GM12878 (cell line): Measurements from ENCODE around the gene SKAP1. TPM values are rescaled to one million over a fixed set of nuclear protein-coding genes. Genes with fewer than 3 reads are reported as not detected.

Experiments used
- ATAC-seq: fragments of 200-7000 bp; cut with Tn5 transposase; 3 replicates; pipeline ENCODE4 v1.9.1; 2020; ENCODE audit warnings: mild to moderate bottlenecking, moderate library complexity
- BruUV-seq: library from RNA; stranded (reverse); fragments of 400-500 nt; replicated peaks from 2 replicates; lab custom pipeline; 2021; lab: Mats Ljungman, UMichigan
- CTCF ChIA-PET: fragments of 300-600 bp; sonication (Branson Sonifier 250); formaldehyde crosslinking; extraction: SDS; loops from one replicate; lab custom pipeline; 2021; ENCODE audit warnings: inconsistent platforms; lab: Yijun Ruan, JAX
- POLR2A ChIA-PET: fragments of 350-600 bp; formaldehyde crosslinking; extraction: SDS; loops from one replicate; lab custom pipeline; 2021; ENCODE audit warnings: inconsistent platforms; lab: Charles Lee
- RAD21 ChIA-PET: fragments of 300-600 bp; sonication (Branson Sonifier 250); formaldehyde crosslinking; loops from one replicate; lab custom pipeline; 2023; ENCODE audit warnings: antibody characterized with exemption; ENCODE audit not compliant: unreplicated experiment; lab: Charles Lee
- SMC1A ChIA-PET: fragments of 300-600 bp; sonication (Branson Sonifier 250); formaldehyde crosslinking; loops from one replicate; lab custom pipeline; 2023; ENCODE audit not compliant: unreplicated experiment, uncharacterized antibody; lab: Charles Lee
- DNase-seq: peaks from one replicate; pipeline ENCODE4 v3.0.0-alpha.2; 2011; ENCODE audit warnings: low read depth, low spot score
- FAIRE-seq: peaks from 3 replicates; lab custom pipeline; 2011; peaks lifted over from hg19 to GRCh38; lab: Jason Lieb, UNC
- H2AFZ ChIP-seq: 2 replicates; pipeline ENCODE4 v1.6.0; 2011; ENCODE audit warnings: low read depth, low read length, control low read depth; ENCODE audit not compliant: control insufficient read depth
- H3K27ac ChIP-seq: 2 replicates; pipeline ENCODE4 v1.5.1; 2011; ENCODE audit warnings: control low read depth; ENCODE audit not compliant: control insufficient read depth, insufficient read depth
- H3K27me3 ChIP-seq, 2 experiments: replicated peaks in 1 of 2; 2 replicates each; pipeline versions ENCODE4 v1.6.0 to v1.6.1; 2011; ENCODE audit warnings: low read length in 1 of 2; ENCODE audit not compliant: control insufficient read depth in 2 of 2, insufficient read depth in 2 of 2
- H3K36me3 ChIP-seq, 2 experiments: 2 replicates each; pipeline ENCODE4 v1.5.1; 2011; ENCODE audit warnings: low read length in 1 of 2; ENCODE audit not compliant: control insufficient read depth in 2 of 2, insufficient read depth in 2 of 2
- H3K4me1 ChIP-seq: 2 replicates; pipeline ENCODE4 v1.6.1; 2011; ENCODE audit warnings: mild to moderate bottlenecking, low read length, moderate library complexity, mixed read lengths; ENCODE audit not compliant: control insufficient read depth, insufficient read depth
- H3K4me2 ChIP-seq: 2 replicates; pipeline ENCODE4 v1.6.0; 2011; ENCODE audit warnings: control low read depth; ENCODE audit not compliant: control insufficient read depth, insufficient read depth
- H3K4me3 ChIP-seq: fragments of 200-600 bp; sonication (generic); 2 replicates; pipeline ENCODE4 v1.5.1; 2016
- H3K79me2 ChIP-seq: 2 replicates; pipeline ENCODE4 v1.6.0; 2011; ENCODE audit warnings: low read length; ENCODE audit not compliant: control insufficient read depth, insufficient read depth
- H3K9ac ChIP-seq: 2 replicates; pipeline ENCODE4 v1.8.0; 2011; ENCODE audit warnings: low read length, control low read depth, mixed read lengths; ENCODE audit not compliant: control insufficient read depth, insufficient read depth
- H3K9me3 ChIP-seq: replicated peaks from 3 replicates; pipeline ENCODE4 v1.5.1; 2011; ENCODE audit warnings: mild to moderate bottlenecking, low read length; ENCODE audit not compliant: control insufficient read depth, insufficient read depth
- H4K20me1 ChIP-seq: 2 replicates; pipeline ENCODE4 v1.6.0; 2011; ENCODE audit not compliant: control insufficient read depth, insufficient read depth
- BCL11A ChIP-seq: IDR thresholded peaks from 2 replicates; pipeline ENCODE4 v1.6.1; 2011; ENCODE audit warnings: low read depth, low read length
- E2F8 ChIP-seq: fragments of 450-650 bp; IDR thresholded peaks from 2 replicates; pipeline ENCODE4 v1.6.1; 2018; ENCODE audit warnings: mild to moderate bottlenecking, low read depth, moderate library complexity; ENCODE audit not compliant: partially characterized antibody
- EZH2 ChIP-seq: IDR thresholded peaks from 2 replicates; pipeline ENCODE4 v1.6.1; 2012; ENCODE audit warnings: low read depth, mild to moderate bottlenecking, control low read depth, inconsistent platforms, low read length, borderline replicate concordance; ENCODE audit not compliant: control insufficient read depth
- SREBF1 ChIP-seq: IDR thresholded peaks from 2 replicates; pipeline ENCODE4 v1.6.1; 2012; ENCODE audit warnings: mild to moderate bottlenecking, low read length
- SRF ChIP-seq, 2 experiments: IDR thresholded peaks; 2 replicates each; pipeline ENCODE4 v1.6.1; 2011; ENCODE audit warnings: low read depth in 2 of 2, low read length in 2 of 2, mild to moderate bottlenecking in 1 of 2, moderate library complexity in 1 of 2
- TARDBP ChIP-seq: IDR thresholded peaks from 2 replicates; pipeline ENCODE4 v1.6.1; 2016; ENCODE audit warnings: borderline replicate concordance
- TBL1XR1 ChIP-seq: IDR thresholded peaks from 2 replicates; pipeline ENCODE4 v1.6.1; 2012; ENCODE audit warnings: low read depth, low read length, improper control_type of control experiment
- ZNF207 ChIP-seq: fragments of 450-650 bp; IDR thresholded peaks from 2 replicates; pipeline ENCODE4 v1.6.1; 2014; ENCODE audit warnings: antibody characterized with exemption, mild to moderate bottlenecking, borderline replicate concordance
- WGBS: methylation state at CpG from one replicate; pipeline ENCODE4 v1.1.6; 2016; ENCODE audit warnings: low lambda C conversion rate; ENCODE audit not compliant: insufficient replicate concordance, insufficient coverage; ENCODE audit errors: missing lambda C conversion rate; 5-methylcytosine and 5-hydroxymethylcytosine counted together
- in situ Hi-C: fragments of 300-500 bp; cut with MboI; formaldehyde crosslinking; loops from 9 replicates; pipeline ENCODE4 v1.14.3; 2018; ENCODE audit warnings: mixed read lengths
- intact Hi-C: fragments of 100-400 bp; cut with micrococcal nuclease; formaldehyde crosslinking; loops from one replicate; pipeline ENCODE4 v1.14.2; 2022; ENCODE audit not compliant: unreplicated experiment
- polyA plus RNA-seq, 11 experiments: library from polyadenylated mRNA; depleted of rRNA in 4 of 11; unstranded in 6 of 11; stranded (reverse) in 5 of 11; fragments of >200 nt; fragmentation: Nextera tagmentation in 4 of 11; fragmentation: Illumina TruSeq in 1 of 11; extraction: Ambion mirVana in 4 of 11; extraction: Trizol in 1 of 11; gene quantifications; 1 replicate in 1 of 11; 2 replicates in 10 of 11; pipeline versions ENCODE4 v1.2.1 to v1.2.3, GENCODE V29; 2011 to 2016; ENCODE audit warnings: inconsistent platforms in 2 of 11, missing spikeins in 2 of 11, low read depth in 1 of 11
- total RNA-seq, 4 experiments: library from RNA; depleted of rRNA in 3 of 4; stranded (reverse); fragments of >200 nt in 3 of 4; fragmentation: Illumina TruSeq in 1 of 4; extraction: Trizol in 1 of 4; gene quantifications; 2 replicates each; pipeline versions ENCODE4 v1.2.1 to v1.2.3, GENCODE V29; 2013 to 2021
- TF ChIP-seq, protein P1 (sequence below): fragments of 450-650 bp; IDR thresholded peaks from 2 replicates; pipeline ENCODE4 v1.6.1; 2016; ENCODE audit warnings: mild to moderate bottlenecking
- TF ChIP-seq, protein P2 (sequence below): IDR thresholded peaks from 2 replicates; pipeline ENCODE4 v1.6.1; 2011; ENCODE audit warnings: borderline replicate concordance, low read depth, mild to moderate bottlenecking, moderate library complexity, low read length; ENCODE audit not compliant: insufficient read depth, poor library complexity, severe bottlenecking
- TF ChIP-seq, protein P3 (sequence below): fragments of 450-650 bp; IDR thresholded peaks from 2 replicates; pipeline ENCODE4 v1.6.1; 2016; ENCODE audit warnings: mild to moderate bottlenecking

Gene SKAP1
- total and polyA plus RNA-seq, 10 of the 15 experiments (the other 5 are each of a cell fraction or from before 2014, with no cell fraction given): 17.1 to 97.6 (median 35.9) TPM

DNA sequence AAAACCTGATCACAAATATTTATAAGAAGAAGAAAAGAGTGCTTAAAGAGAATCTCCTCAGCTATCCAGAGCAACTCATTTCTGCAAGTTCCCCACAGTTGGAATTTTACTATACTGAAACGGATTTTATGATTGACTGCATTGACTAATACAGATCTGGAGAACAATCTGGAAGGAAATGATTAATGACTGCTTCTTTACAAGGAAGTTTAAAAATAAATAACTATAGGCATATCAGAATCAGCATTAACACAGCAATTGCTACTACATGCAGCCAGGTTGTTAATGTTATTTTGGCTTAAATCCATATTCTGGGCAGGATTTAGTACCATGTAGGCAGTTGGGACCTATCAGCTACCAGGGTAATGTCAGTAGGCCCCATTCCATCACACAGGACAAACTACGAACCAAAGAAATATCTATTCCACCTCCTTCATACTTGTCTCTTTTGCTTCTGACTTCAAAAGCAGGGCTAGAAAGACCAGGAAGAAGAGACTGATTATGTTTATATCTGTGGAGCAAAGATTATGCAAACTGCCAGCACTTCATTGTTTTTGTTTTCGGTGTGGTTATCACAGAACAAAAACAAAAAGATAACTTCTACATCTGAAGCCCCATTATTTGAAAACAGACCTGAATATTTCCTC, 3.9 kb downstream of the SKAP1 start:
- no TSS peak for BruUV-seq
- SMC1A ChIA-PET: interaction anchor here (1.0 to 4.7 kb wide), 8 partner anchors 9 to 34 kb away, joined by 3 to 31 read pairs (median 5); no protein-coding TSS in a partner anchor
- Histone ChIP-seq H3K79me2 (peaks cover 73% of the 10 kb centered on the region), H4K20me1 (no peaks in the 10 kb centered on the region), H3K4me3 (peak overlapping the region; percentile 94), H3K4me1 (peaks cover 8% of the 10 kb centered on the region), H3K4me2 (peak overlapping the region; percentile 96), H3K36me3 (no peaks in the 10 kb centered on the region; a peak in 1 of 4 replicates), H3K27me3 (no peaks in the 10 kb centered on the region), H3K9ac (peak overlapping the region; percentile 19; the same call in 1 of the 2 replicates), H2AFZ (peak overlapping the region; percentile 31; the same call in 1 of the 2 replicates), H3K27ac (peak overlapping the region; percentile 74), H3K9me3 (no peaks in the 10 kb centered on the region)
- RAD21 ChIA-PET: interaction anchor here (0.6 to 1.8 kb wide), 7 partner anchors 10 to 31 kb away, joined by 3 to 5 read pairs (median 3); no protein-coding TSS in a partner anchor
- intact Hi-C loops (no loop called here), in situ Hi-C loops (no loop called here)
- WGBS: 92% methylated on average over 3 of the region's 3 CpGs
- DNase-seq: no peak
- POLR2A ChIA-PET: interaction anchor here (0.6 to 2.6 kb wide), 3 partner anchors 13 to 68 kb away, joined by 3 to 22 read pairs (median 3); no protein-coding TSS in a partner anchor
- no peak for TF ChIP-seq TBL1XR1
- TF ChIP-seq, protein P1, sequence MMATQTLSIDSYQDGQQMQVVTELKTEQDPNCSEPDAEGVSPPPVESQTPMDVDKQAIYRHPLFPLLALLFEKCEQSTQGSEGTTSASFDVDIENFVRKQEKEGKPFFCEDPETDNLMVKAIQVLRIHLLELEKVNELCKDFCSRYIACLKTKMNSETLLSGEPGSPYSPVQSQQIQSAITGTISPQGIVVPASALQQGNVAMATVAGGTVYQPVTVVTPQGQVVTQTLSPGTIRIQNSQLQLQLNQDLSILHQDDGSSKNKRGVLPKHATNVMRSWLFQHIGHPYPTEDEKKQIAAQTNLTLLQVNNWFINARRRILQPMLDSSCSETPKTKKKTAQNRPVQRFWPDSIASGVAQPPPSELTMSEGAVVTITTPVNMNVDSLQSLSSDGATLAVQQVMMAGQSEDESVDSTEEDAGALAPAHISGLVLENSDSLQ: no peak
- TF ChIP-seq SREBF1: no peak
- TF ChIP-seq EZH2: no peak
- TF ChIP-seq, protein P2, sequence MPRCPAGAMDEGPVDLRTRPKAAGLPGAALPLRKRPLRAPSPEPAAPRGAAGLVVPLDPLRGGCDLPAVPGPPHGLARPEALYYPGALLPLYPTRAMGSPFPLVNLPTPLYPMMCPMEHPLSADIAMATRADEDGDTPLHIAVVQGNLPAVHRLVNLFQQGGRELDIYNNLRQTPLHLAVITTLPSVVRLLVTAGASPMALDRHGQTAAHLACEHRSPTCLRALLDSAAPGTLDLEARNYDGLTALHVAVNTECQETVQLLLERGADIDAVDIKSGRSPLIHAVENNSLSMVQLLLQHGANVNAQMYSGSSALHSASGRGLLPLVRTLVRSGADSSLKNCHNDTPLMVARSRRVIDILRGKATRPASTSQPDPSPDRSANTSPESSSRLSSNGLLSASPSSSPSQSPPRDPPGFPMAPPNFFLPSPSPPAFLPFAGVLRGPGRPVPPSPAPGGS: no peak
- TF ChIP-seq BCL11A: no peak
- TF ChIP-seq E2F8: no peak
- no peak for TF ChIP-seq TARDBP
- TF ChIP-seq SRF (IDR thresholded peaks at IDR 0.05; ENCODE audit: low read depth in 2 of 2, low read length in 2 of 2): no peak
- TF ChIP-seq, protein P3, sequence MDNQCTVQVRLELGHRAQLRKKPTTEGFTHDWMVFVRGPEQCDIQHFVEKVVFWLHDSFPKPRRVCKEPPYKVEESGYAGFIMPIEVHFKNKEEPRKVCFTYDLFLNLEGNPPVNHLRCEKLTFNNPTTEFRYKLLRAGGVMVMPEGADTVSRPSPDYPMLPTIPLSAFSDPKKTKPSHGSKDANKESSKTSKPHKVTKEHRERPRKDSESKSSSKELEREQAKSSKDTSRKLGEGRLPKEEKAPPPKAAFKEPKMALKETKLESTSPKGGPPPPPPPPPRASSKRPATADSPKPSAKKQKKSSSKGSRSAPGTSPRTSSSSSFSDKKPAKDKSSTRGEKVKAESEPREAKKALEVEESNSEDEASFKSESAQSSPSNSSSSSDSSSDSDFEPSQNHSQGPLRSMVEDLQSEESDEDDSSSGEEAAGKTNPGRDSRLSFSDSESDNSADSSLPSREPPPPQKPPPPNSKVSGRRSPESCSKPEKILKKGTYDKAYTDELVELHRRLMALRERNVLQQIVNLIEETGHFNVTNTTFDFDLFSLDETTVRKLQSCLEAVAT: no peak
- TF ChIP-seq ZNF207: no peak
- FAIRE-seq: no peak
- CTCF ChIA-PET: interaction anchor here (1.0 to 1.4 kb wide), 4 partner anchors 12 to 74 kb away, joined by 3 to 5 read pairs (median 4); no protein-coding TSS in a partner anchor
- ATAC-seq: no peak
